Liver (tissue), 3 donors: Measurements from ENCODE around the gene DDN.

Experiments
- CTCF ChIP-seq: fragments of 150-350 bp; IDR thresholded peaks from 2 replicates; pipeline ENCODE4 v1.5.1; 2017; ENCODE audit warnings: improper control_type of control experiment, low read depth, low read length; ENCODE audit not compliant: missing input control
- MAX ChIP-seq: IDR thresholded peaks from 2 replicates; pipeline ENCODE4 v1.6.1; 2016; ENCODE audit warnings: antibody characterized with exemption
- RAD21 ChIP-seq, 2 donors: IDR thresholded peaks; 2 replicates each; pipeline ENCODE4 v1.6.1; 2016; ENCODE audit warnings: antibody characterized with exemption in 2 of 2, mild to moderate bottlenecking in 2 of 2
- TAF1 ChIP-seq: conservative IDR thresholded peaks from 2 replicates; pipeline ENCODE4 v1.6.1; 2016; ENCODE audit warnings: antibody characterized with exemption, mild to moderate bottlenecking
- donor health status: healthy.
- donor health status: healthy.

- TF ChIP-seq CTCF, result no peak
- no peak for TF ChIP-seq TAF1
- no peak for TF ChIP-seq RAD21 (IDR thresholded peaks at IDR 0.05)
- TF ChIP-seq MAX, result no peak
These were observed 20.2 kb downstream of the DDN start for GRCh38 chr12:48978741-48979601.
